Measurements from ENCODE around the gene SH3BGRL3.
A peak's percentile ranks its signal among the peaks of the same experiment; 100 is the strongest.

The SH3BGRL3 gene

GRCh38 chr1:26277719-26278118 lies 2.2 kb upstream of the SH3BGRL3 start:
- no peak for DNase-seq (ENCODE audit: low spot score)

GRCh38 chr1:26278303-26278702 lies 1.6 kb upstream of the SH3BGRL3 start:
- DNase-seq (ENCODE audit: low spot score) = no peak

- peak; percentile 41 for DNase-seq (ENCODE audit: low spot score)
These were observed 996 bp upstream of the SH3BGRL3 start for GRCh38 chr1:26278724-26279455.

- DNase-seq (ENCODE audit: low spot score) = no peak
These were observed 602 bp downstream of the SH3BGRL3 start for GRCh38 chr1:26280333-26281042.

- peak; percentile 30 for DNase-seq (ENCODE audit: low spot score)
These were observed 1.4 kb downstream of the SH3BGRL3 start for GRCh38 chr1:26281091-26281958.

GRCh38 chr1:26281971-26282370 lies 2.1 kb downstream of the SH3BGRL3 start:
- no peak for DNase-seq (ENCODE audit: low spot score)

GRCh38 chr1:26282401-26282918 lies 2.6 kb downstream of the SH3BGRL3 start:
- no peak for DNase-seq (ENCODE audit: low spot score)

- DNase-seq (ENCODE audit: low spot score) = no peak
These were observed 3.5 kb downstream of the SH3BGRL3 start for GRCh38 chr1:26283279-26283853.

GRCh38 chr1:26283871-26284596 lies 4.1 kb downstream of the SH3BGRL3 start:
- no peak for DNase-seq (ENCODE audit: low spot score)

GRCh38 chr1:26284597-26285347 lies 4.9 kb downstream of the SH3BGRL3 start:
- peak; percentile 97 for DNase-seq (ENCODE audit: low spot score)

- DNase-seq (ENCODE audit: low spot score) = peak; percentile 38
These were observed 5.6 kb downstream of the SH3BGRL3 start for GRCh38 chr1:26285366-26286063.

- DNase-seq (ENCODE audit: low spot score) = no peak
These were observed 6.2 kb downstream of the SH3BGRL3 start for GRCh38 chr1:26286064-26286416.

GRCh38 chr1:26287033-26287711 lies 7.3 kb downstream of the SH3BGRL3 start:
- DNase-seq (ENCODE audit: low spot score) = peak; percentile 83

- no peak for DNase-seq (ENCODE audit: low spot score)
These were observed 7.9 kb downstream of the SH3BGRL3 start for GRCh38 chr1:26287811-26288210.

- DNase-seq (ENCODE audit: low spot score) = peak; percentile 86
These were observed 8.5 kb downstream of the SH3BGRL3 start for GRCh38 chr1:26288311-26288941.

- peak; percentile 37 for DNase-seq (ENCODE audit: low spot score)
These were observed 9.5 kb downstream of the SH3BGRL3 start for GRCh38 chr1:26289158-26290059.

GRCh38 chr1:26290122-26290881 lies 10.4 kb downstream of the SH3BGRL3 start:
- peak; percentile 39 for DNase-seq (ENCODE audit: low spot score)

Measured in CD4-positive, alpha-beta T cell treated with Interleukin-2 at 100 ng/mL for 4 hours (primary cell).